ENCODE measurements around the gene SLC46A3.
"Not testable (repeated sequence)": the region's sequence is repeated elsewhere in the genome, so short reads cannot be mapped to it uniquely, and the experiment has no call there.

The SLC46A3 gene

DNA sequence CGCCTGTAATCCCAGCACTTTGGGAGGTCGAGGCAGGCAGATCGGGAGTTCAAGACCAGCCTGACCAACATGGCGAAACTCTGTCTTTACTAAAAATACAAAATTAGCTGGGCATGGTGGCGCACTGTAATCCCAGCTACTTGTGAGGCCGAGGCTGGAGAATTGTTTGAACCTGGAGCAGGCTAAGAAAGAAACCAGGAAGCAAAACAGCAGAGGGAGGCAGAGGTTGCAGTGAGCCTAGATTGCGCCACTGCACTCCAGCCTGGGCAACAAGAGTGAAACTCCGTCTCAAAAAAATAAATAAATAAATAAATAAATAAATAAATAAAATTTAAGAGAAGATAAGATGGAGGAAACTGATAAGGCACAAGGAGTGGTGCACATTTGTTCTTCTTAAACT is 35.6 kb downstream of the SLC46A3 start:
- not testable (repeated sequence) for H3K27me3 Mint-ChIP-seq; H3K27ac Mint-ChIP-seq; ATAC-seq (ENCODE audit: low read depth); H3K4me3 Mint-ChIP-seq; H3K9me3 Mint-ChIP-seq; H3K4me1 Mint-ChIP-seq; DNase-seq (ENCODE audit: low spot score in 2 of 2); H3K36me3 Mint-ChIP-seq

- Mint-ChIP-seq H3K4me1 (no peaks in the 10 kb centered on the region), H3K27ac (peak overlapping the region; percentile 62), H3K4me3 (no peak overlapping the region), H3K36me3 (peaks cover 7% of the 10 kb centered on the region), H3K9me3 (no peaks in the 10 kb centered on the region), H3K27me3 (no peaks in the 10 kb centered on the region)
- ATAC-seq (ENCODE audit: low read depth) (no peak), DNase-seq (ENCODE audit: low spot score in 2 of 2) (no peak)
Observed at GRCh38 chr13:28680541-28680940, 38.2 kb downstream of the SLC46A3 start.

- DNase-seq (ENCODE audit: low spot score in 2 of 2), result no peak
- H3K27me3 Mint-ChIP-seq, result no peaks in the 10 kb centered on the region
- ATAC-seq (ENCODE audit: low read depth), result no peak
- peak overlapping the region; percentile 6 for H3K27ac Mint-ChIP-seq
- H3K4me3 Mint-ChIP-seq, result no peak overlapping the region
- H3K9me3 Mint-ChIP-seq, result no peaks in the 10 kb centered on the region
- no peaks in the 10 kb centered on the region for H3K4me1 Mint-ChIP-seq
- H3K36me3 Mint-ChIP-seq, result peaks cover 9% of the 10 kb centered on the region
Observed at GRCh38 chr13:28679628-28680027, 39.1 kb downstream of the SLC46A3 start.

GRCh38 chr13:28678809-28679208 is 40.0 kb downstream of the SLC46A3 start:
- Mint-ChIP-seq H3K36me3 (peaks cover 15% of the 10 kb centered on the region), H3K4me1 (no peaks in the 10 kb centered on the region), H3K27ac (no peak overlapping the region), H3K4me3 (no peak overlapping the region), H3K9me3 (no peaks in the 10 kb centered on the region), H3K27me3 (no peaks in the 10 kb centered on the region)
- DNase-seq (ENCODE audit: low spot score in 2 of 2) (no peak), ATAC-seq (ENCODE audit: low read depth) (no peak)

GRCh38 chr13:28671126-28671792 is 47.5 kb downstream of the SLC46A3 start:
- H3K36me3 Mint-ChIP-seq, result peaks cover 47% of the 10 kb centered on the region
- peak overlapping the region; percentile 68 for H3K27ac Mint-ChIP-seq

DNA sequence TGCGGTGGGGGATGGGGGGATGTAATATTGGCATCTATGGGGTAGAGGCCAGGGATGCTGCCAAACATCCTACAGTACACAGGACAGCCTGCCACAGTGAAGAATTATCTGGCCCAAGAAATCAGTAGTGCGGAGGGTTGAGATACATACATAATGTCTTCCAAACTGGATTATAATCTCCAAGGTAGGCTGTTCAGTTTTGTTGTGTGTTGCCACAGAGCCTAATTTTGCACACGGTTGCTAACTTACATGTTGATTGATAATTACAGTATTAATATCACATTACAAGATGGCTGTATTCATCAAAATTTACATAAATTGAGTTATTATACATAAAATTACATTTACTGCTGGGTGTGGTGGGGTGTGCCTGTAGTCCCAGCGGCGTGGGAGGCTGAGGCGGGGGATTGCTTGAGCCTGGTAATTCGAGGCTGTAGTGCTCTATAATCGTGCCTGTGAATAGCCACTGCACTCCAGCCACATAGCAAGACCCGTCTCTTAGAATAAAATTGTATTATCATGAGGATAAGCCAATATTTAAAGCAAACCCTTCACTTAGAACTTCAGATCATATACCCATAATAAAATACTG is 51.8 kb downstream of the SLC46A3 start:
- H3K9me3 Mint-ChIP-seq, result no peaks in the 10 kb centered on the region
- no peak overlapping the region for H3K27ac Mint-ChIP-seq
- ATAC-seq (ENCODE audit: low read depth), result no peak
- H3K4me3 Mint-ChIP-seq, result no peak overlapping the region
- H3K4me1 Mint-ChIP-seq, result peaks cover 14% of the 10 kb centered on the region
- no peaks in the 10 kb centered on the region for H3K27me3 Mint-ChIP-seq
- DNase-seq (ENCODE audit: low spot score in 2 of 2), result no peak
- peaks cover 49% of the 10 kb centered on the region for H3K36me3 Mint-ChIP-seq

More at GRCh38 chr13:28671126-28671792, 47.5 kb downstream of the SLC46A3 start:
- no peaks in the 10 kb centered on the region for H3K9me3 Mint-ChIP-seq
- no peak overlapping the region for H3K4me3 Mint-ChIP-seq
- ATAC-seq (ENCODE audit: low read depth) (no peak), DNase-seq (ENCODE audit: low spot score in 2 of 2) (no peak)
- peaks cover 13% of the 10 kb centered on the region for H3K4me1 Mint-ChIP-seq
- no peaks in the 10 kb centered on the region for H3K27me3 Mint-ChIP-seq

- DNase-seq (ENCODE audit: low spot score in 2 of 2) (no peak), ATAC-seq (ENCODE audit: low read depth) (no peak)
- Mint-ChIP-seq H3K27ac (peak overlapping the region; percentile 98), H3K9me3 (no peaks in the 10 kb centered on the region), H3K4me1 (peaks cover 34% of the 10 kb centered on the region), H3K4me3 (peak overlapping the region; percentile 95), H3K36me3 (peaks cover 8% of the 10 kb centered on the region), H3K27me3 (no peaks in the 10 kb centered on the region)
Observed at GRCh38 chr13:28659621-28659970, 59.2 kb downstream of the SLC46A3 start.

GRCh38 chr13:28658796-28659620 is 59.8 kb downstream of the SLC46A3 start, which contains the start of gene POMP:
TSS of gene POMP (plus strand) at chr13:28659130. CDS start at chr13:28659185, 55 bp downstream.
- DNase-seq (ENCODE audit: low spot score in 2 of 2) (peak; percentile 88 to 91), ATAC-seq (ENCODE audit: low read depth) (peak; percentile 93)
- Mint-ChIP-seq H3K4me1 (peaks cover 34% of the 10 kb centered on the region), H3K4me3 (peak within 1 kb of the TSS; percentile 95), H3K27ac (peak within 1 kb of the TSS; percentile 98), H3K9me3 (no peaks in the 10 kb centered on the region), H3K36me3 (peaks cover 8% of the 10 kb centered on the region), H3K27me3 (no peaks in the 10 kb centered on the region)

- ATAC-seq (ENCODE audit: low read depth) (peak; percentile 1), DNase-seq (ENCODE audit: low spot score in 2 of 2) (no peak)
- H3K36me3 Mint-ChIP-seq, result peaks cover 8% of the 10 kb centered on the region
- H3K27me3 Mint-ChIP-seq, result no peaks in the 10 kb centered on the region
- H3K27ac Mint-ChIP-seq, result peak overlapping the region; percentile 98
- H3K9me3 Mint-ChIP-seq, result no peaks in the 10 kb centered on the region
- H3K4me3 Mint-ChIP-seq, result peak overlapping the region; percentile 95
- peaks cover 34% of the 10 kb centered on the region for H3K4me1 Mint-ChIP-seq
Observed at GRCh38 chr13:28658539-28658795, 60.3 kb downstream of the SLC46A3 start.

DNA sequence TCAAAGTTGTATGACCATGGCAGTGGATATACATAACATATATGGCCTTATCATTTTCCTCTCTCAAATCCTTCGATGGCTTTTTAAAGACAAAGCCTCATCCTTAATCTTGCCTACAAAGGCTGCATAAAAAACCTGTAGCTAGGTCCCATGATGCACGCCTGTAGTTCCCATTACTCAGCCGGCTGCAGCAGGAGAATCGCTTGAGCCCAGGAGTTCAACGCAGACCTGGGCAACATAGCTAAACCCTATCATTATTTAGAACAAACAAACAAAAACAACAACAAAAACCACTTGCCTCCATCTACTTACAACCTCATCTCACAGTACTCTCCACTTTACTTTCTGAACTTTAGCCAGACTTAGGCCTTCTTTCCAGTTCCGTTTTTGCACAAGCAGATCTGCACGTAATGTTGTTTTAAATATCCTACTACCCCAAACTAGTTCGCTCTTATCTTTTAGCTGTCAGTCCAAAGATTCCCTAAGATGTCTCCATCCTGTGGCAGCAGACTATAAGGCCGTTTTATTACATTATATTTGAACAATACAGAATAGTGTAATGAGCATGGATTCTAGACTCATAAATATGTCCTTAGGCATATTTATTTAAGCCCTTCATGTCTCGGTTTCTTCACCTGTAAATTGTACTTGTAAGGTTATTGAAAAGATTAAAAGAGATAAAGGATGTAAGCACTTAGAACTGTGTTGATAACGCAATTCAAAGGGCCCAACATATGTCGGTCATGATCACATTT is 60.8 kb downstream of the SLC46A3 start:
- Mint-ChIP-seq H3K27ac (peak overlapping the region; percentile 98), H3K4me1 (peaks cover 34% of the 10 kb centered on the region), H3K4me3 (peak overlapping the region; percentile 95), H3K36me3 (peaks cover 8% of the 10 kb centered on the region), H3K9me3 (no peaks in the 10 kb centered on the region), H3K27me3 (no peaks in the 10 kb centered on the region)
- ATAC-seq (ENCODE audit: low read depth) (no peak), DNase-seq (ENCODE audit: low spot score in 2 of 2) (no peak)

- H3K4me1 Mint-ChIP-seq, result peaks cover 27% of the 10 kb centered on the region
- DNase-seq (ENCODE audit: low spot score in 2 of 2), result no peak
- no peaks in the 10 kb centered on the region for H3K9me3 Mint-ChIP-seq
- no peak for ATAC-seq (ENCODE audit: low read depth)
- H3K27ac Mint-ChIP-seq, result peak overlapping the region; percentile 37
- H3K4me3 Mint-ChIP-seq, result no peak overlapping the region
- no peaks in the 10 kb centered on the region for H3K27me3 Mint-ChIP-seq
- peaks cover 8% of the 10 kb centered on the region for H3K36me3 Mint-ChIP-seq
Observed at GRCh38 chr13:28655561-28655960, 63.2 kb downstream of the SLC46A3 start.

GRCh38 chr13:28654276-28654675 is 64.5 kb downstream of the SLC46A3 start:
- Mint-ChIP-seq H3K4me1 (peaks cover 19% of the 10 kb centered on the region), H3K36me3 (peaks cover 8% of the 10 kb centered on the region), H3K27ac (no peak overlapping the region), H3K27me3 (no peaks in the 10 kb centered on the region), H3K4me3 (no peak overlapping the region), H3K9me3 (no peaks in the 10 kb centered on the region)
- ATAC-seq (ENCODE audit: low read depth) (no peak), DNase-seq (ENCODE audit: low spot score in 2 of 2) (no peak)

GRCh38 chr13:28653111-28653510 is 65.7 kb downstream of the SLC46A3 start:
- H3K36me3 Mint-ChIP-seq, result peaks cover 8% of the 10 kb centered on the region
- H3K9me3 Mint-ChIP-seq, result no peaks in the 10 kb centered on the region
- H3K27ac Mint-ChIP-seq, result no peak overlapping the region
- no peak for ATAC-seq (ENCODE audit: low read depth)
- peaks cover 19% of the 10 kb centered on the region for H3K4me1 Mint-ChIP-seq
- H3K27me3 Mint-ChIP-seq, result no peaks in the 10 kb centered on the region
- no peak overlapping the region for H3K4me3 Mint-ChIP-seq
- no peak for DNase-seq (ENCODE audit: low spot score in 2 of 2)

All from memory B cell (primary cell).